Activated effector memory CD4-positive, alpha-beta T cell treated with Interleukin-2 at 50 U/mL for 16 hours (primary cell): ENCODE measurements around the gene TMEM98.
"Not testable (repeated sequence)": the region's sequence is repeated elsewhere in the genome, so short reads cannot be mapped to it uniquely, and the experiment has no call there.

Experiments used
- DNase-seq: peaks from one replicate; pipeline ENCODE4 v3.0.0-alpha.2; 2020

TMEM98 gene

GRCh38 chr17:32987453-32987805, 59.5 kb downstream of the TMEM98 start:
- not testable (repeated sequence) for DNase-seq

DNA sequence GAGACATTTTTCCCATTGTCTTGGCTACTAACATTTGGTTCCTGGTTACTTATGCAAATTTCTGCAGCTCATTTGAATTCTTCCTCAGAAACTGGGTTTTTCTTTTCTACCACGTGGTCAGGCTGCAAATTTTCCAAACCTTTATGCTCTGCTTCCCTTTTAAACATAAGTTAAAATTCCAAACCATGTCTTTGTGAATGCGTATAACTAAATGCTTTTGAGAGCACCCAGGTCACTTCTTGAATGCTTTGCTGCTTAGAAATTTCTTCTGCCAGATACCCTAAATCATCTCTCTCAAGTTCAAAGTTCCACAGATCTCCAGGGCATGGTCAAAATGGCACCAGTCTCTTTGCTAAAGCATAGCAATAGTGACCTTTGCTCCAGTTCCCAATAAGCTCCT, 59.9 kb downstream of the TMEM98 start:
- DNase-seq, result not testable (repeated sequence)

DNA sequence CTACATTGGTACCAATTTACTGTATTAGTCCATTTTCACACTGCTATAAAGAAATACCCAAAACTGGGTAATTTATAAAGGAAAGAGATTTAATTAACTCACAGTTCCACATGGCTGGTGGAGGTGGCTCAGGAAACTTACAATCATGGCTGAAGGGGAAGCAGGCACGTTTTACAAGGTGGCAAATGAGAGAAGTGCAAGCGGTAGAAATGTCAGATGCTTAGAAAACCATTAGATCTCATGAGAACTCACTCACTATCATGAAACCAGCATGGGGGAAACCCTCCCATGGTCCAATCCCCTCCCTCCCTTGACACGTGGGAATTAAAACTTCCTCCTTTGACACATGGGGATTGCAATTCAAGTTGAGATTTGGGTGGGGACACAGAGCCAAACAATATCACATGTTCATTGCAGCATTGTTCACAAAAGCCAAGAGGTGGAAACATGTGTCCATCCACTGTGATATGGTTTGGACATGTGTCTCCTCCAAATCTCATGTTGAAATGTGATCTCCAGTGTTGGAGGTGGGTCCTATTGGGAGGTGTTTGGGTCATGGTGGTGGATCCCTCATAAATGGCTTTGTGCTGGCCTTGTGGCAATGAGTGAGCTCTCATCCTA, 60.6 kb downstream of the TMEM98 start:
- no peak for DNase-seq

GRCh38 chr17:32992321-32993033, 64.5 kb downstream of the TMEM98 start:
- no peak for DNase-seq

GRCh38 chr17:32993977-32994376, 66.0 kb downstream of the TMEM98 start:
- DNase-seq, result no peak
